ENCODE measurements around the gene AGAP1. TPM values are rescaled to one million over a fixed set of nuclear protein-coding genes. Genes with fewer than 3 reads are reported as not detected.
"Not testable (repeated sequence)": the region's sequence is repeated elsewhere in the genome, so short reads cannot be mapped to it uniquely, and the experiment has no call there.

AGAP1 gene
- total RNA-seq, 3 donors from 2014 or later, result 1.9 to 2.6 (median 2.1) TPM

DNA sequence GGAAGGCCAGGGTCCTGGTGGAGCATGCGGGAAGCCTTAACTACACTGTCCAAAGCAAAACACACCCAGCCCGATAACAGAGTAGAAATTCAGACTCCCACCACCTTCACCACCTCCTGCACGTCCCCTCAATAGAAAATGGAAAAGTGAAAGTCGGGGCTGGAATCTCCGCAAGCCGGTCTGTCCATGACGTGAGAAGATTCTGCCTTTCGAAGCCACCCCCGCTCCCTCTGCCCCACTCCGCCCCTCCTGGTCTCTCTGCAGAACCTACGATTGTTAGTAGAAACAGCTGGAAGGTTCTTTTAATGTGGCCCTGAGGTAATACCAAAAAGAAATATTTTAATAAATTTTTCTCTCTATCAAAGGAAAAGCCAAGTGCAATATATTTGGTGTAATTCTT is 558.0 kb downstream of the AGAP1 start:
- no peaks in the 10 kb centered on the region for H3K9me3 Mint-ChIP-seq
- peaks cover 16% of the 10 kb centered on the region for H3K27me3 Mint-ChIP-seq (ENCODE audit: low read depth)
- DNase-seq (no peak), ATAC-seq (no peak)
- no peak overlapping the region for H3K4me3 Mint-ChIP-seq
- peaks cover 5% of the 10 kb centered on the region for H3K4me1 Mint-ChIP-seq (ENCODE audit: low read depth)
- H3K36me3 Mint-ChIP-seq (ENCODE audit: insufficient read depth), result no peaks in the 10 kb centered on the region

GRCh38 chr2:236052206-236052605 is 558.4 kb downstream of the AGAP1 start:
- ATAC-seq (no peak), DNase-seq (no peak)
- Mint-ChIP-seq H3K9me3 (no peaks in the 10 kb centered on the region), H3K4me1 (ENCODE audit: low read depth) (peaks cover 5% of the 10 kb centered on the region), H3K4me3 (no peak overlapping the region), H3K27me3 (ENCODE audit: low read depth) (peaks cover 16% of the 10 kb centered on the region), H3K36me3 (ENCODE audit: insufficient read depth) (no peaks in the 10 kb centered on the region)

DNA sequence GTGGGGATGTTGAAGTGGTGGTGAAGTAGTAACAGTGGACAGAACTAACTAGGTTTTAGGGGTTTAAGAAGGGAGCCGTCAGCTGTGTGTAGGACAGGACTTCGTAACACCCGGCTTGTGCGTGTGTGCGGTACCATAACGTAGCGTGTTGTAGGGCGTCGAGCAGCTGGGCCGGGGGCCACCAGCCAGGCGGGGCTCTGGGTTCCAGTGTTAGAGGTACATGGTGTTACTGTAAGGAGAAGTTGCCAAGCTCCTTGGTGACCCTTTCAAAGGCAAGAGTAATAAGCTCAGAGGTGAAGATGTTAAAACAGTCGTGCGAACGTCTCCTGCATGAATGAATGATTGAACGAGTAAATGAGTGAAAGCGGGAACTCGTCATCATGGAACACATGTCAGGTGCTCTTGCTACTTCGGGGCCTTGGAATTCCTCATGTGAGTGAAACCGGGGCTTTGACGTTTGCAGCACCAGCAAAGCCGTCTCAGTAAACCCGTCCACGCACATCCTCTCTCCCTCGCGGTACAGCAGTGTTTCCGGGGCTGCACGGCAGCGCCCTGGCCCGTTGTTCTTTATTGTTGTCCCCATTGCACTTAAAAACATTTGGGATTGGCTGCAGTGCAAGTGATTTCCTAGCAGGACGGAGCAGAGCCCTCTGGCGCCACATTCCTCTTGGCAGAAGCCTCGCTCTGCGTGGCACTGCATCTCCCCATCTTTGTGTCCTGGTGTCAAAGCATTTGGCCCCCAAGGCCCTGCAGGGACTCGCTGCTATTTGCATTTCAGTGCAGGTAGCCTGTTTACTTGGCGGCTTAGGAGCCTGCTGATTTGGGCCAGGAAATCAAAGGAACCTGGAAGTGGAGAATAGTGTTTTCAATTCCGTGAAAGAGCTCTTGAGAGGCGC is 559.3 kb downstream of the AGAP1 start:
- Mint-ChIP-seq H3K4me1 (ENCODE audit: low read depth) (peaks cover 5% of the 10 kb centered on the region), H3K4me3 (no peak overlapping the region), H3K9me3 (peaks cover 2% of the 10 kb centered on the region), H3K27me3 (ENCODE audit: low read depth) (peaks cover 16% of the 10 kb centered on the region), H3K36me3 (ENCODE audit: insufficient read depth) (no peaks in the 10 kb centered on the region)
- ATAC-seq (no peak), DNase-seq (no peak)

GRCh38 chr2:236054125-236054524 is 560.3 kb downstream of the AGAP1 start:
- Mint-ChIP-seq H3K27me3 (ENCODE audit: low read depth) (peaks cover 16% of the 10 kb centered on the region), H3K4me3 (no peak overlapping the region), H3K9me3 (peaks cover 4% of the 10 kb centered on the region), H3K36me3 (ENCODE audit: insufficient read depth) (no peaks in the 10 kb centered on the region), H3K4me1 (ENCODE audit: low read depth) (peaks cover 5% of the 10 kb centered on the region)
- ATAC-seq, result no peak
- no peak for DNase-seq

GRCh38 chr2:236054621-236055305 is 560.9 kb downstream of the AGAP1 start:
- peaks cover 4% of the 10 kb centered on the region for H3K9me3 Mint-ChIP-seq
- peaks cover 3% of the 10 kb centered on the region for H3K4me1 Mint-ChIP-seq (ENCODE audit: low read depth)
- no peak overlapping the region for H3K4me3 Mint-ChIP-seq
- DNase-seq, result no peak
- H3K27me3 Mint-ChIP-seq (ENCODE audit: low read depth), result peaks cover 20% of the 10 kb centered on the region
- ATAC-seq, result no peak
- H3K36me3 Mint-ChIP-seq (ENCODE audit: insufficient read depth), result no peaks in the 10 kb centered on the region

DNA sequence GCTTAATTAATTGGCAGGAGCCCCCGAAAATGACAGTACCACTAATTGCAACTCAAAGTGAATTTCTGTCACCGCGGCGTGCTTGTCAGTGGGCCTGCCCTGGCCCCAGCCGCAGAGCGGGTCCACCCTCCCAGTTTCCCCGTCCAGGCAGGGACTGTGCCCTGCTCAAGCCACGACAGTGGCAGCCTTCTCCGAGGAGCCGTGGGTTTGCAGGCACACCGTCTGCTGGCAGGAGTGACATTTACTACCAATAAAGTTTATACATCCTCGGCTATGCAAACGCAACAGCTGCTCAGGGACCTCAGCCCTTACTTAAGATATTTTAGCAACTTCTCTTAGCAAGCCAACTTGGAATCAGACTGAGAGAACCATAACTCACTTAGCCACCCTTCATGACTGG is 561.6 kb downstream of the AGAP1 start:
- Mint-ChIP-seq H3K4me1 (ENCODE audit: low read depth) (no peaks in the 10 kb centered on the region), H3K27me3 (ENCODE audit: low read depth) (peaks cover 20% of the 10 kb centered on the region)

GRCh38 chr2:236056141-236056540 is 562.3 kb downstream of the AGAP1 start:
- Mint-ChIP-seq H3K27me3 (ENCODE audit: low read depth) (peaks cover 20% of the 10 kb centered on the region), H3K4me1 (ENCODE audit: low read depth) (no peaks in the 10 kb centered on the region), H3K9me3 (peaks cover 4% of the 10 kb centered on the region), H3K4me3 (no peak overlapping the region), H3K36me3 (ENCODE audit: insufficient read depth) (no peaks in the 10 kb centered on the region)
- no peak for ATAC-seq
- DNase-seq, result no peak

More for the DNA sequence above, 561.6 kb downstream of the AGAP1 start:
- Mint-ChIP-seq H3K9me3 (peaks cover 4% of the 10 kb centered on the region), H3K4me3 (no peak overlapping the region), H3K36me3 (ENCODE audit: insufficient read depth) (no peaks in the 10 kb centered on the region)
- ATAC-seq (no peak), DNase-seq (no peak)

DNA sequence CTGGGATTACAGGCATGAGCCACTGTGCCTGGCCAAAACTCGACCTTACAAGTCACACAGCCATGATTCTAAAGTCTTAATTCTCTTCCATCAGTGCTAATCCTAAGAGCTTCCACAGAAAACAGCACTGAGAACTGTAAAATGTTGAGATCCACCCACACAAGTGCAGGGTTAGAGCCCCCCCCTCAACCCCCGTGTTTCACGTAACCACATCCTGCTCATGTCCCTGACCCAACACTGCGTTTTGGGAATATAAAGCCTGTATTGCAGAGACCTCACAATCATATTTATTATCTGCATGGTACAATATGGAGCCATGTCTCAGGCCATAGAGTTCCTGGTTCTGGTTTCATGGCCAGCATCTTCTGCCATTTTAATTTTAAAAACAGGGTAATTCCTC is 563.5 kb downstream of the AGAP1 start:
- no peak overlapping the region for H3K4me3 Mint-ChIP-seq
- DNase-seq (no peak), ATAC-seq (no peak)
- H3K4me1 Mint-ChIP-seq (ENCODE audit: low read depth), result no peaks in the 10 kb centered on the region
- H3K27me3 Mint-ChIP-seq (ENCODE audit: low read depth), result peaks cover 20% of the 10 kb centered on the region
- H3K36me3 Mint-ChIP-seq (ENCODE audit: insufficient read depth), result no peaks in the 10 kb centered on the region
- H3K9me3 Mint-ChIP-seq, result peaks cover 4% of the 10 kb centered on the region

DNA sequence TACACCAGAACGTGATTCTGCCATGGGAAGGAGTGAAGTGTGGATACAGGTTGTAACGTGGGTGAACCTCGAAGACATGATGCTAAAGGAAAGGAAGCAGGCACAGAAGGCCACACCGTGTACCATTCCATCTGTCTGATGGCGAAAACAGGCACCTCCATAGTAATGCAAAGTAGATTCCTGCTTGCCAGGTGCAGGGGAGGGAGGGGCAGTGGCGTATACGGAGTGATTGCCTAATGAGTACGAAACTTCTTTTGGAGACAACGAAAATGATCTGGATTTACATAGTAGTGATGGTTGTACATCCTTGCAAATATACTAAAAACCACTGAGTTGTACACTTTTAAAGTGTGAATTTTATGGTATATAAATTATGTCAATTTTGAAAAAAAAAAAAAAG is 567.7 kb downstream of the AGAP1 start:
- Mint-ChIP-seq H3K4me3 (no peak overlapping the region), H3K9me3 (peaks cover 4% of the 10 kb centered on the region), H3K4me1 (ENCODE audit: low read depth) (no peaks in the 10 kb centered on the region), H3K27me3 (ENCODE audit: low read depth) (peaks cover 6% of the 10 kb centered on the region), H3K36me3 (ENCODE audit: insufficient read depth) (no peaks in the 10 kb centered on the region)
- ATAC-seq (no peak), DNase-seq (no peak)

- Mint-ChIP-seq H3K4me3 (no peak overlapping the region), H3K4me1 (ENCODE audit: low read depth) (no peaks in the 10 kb centered on the region)
- ATAC-seq, result no peak
Observed at GRCh38 chr2:236061899-236062298, 568.1 kb downstream of the AGAP1 start.

DNA sequence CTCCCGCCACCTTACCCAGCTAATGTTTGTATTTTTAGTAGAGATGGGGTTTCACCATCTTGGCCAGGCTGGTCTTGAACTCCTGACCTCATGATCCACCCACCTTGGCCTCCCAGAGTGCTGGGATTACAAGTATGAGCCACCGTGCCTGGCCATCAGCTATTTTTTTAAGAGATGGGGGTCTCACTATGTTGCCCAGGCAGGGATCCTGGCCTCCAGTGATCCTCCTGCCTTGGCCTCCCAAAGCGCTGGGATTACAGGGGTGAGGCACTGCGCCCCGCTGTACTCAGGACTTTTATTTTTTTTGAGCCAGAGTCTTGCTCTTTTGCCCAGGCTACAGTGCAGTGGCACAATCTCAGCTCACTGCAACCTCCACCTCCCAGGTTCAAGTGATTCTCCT is 569.0 kb downstream of the AGAP1 start:
- not testable (repeated sequence) for H3K9me3 Mint-ChIP-seq

More at GRCh38 chr2:236061899-236062298, 568.1 kb downstream of the AGAP1 start:
- DNase-seq, result no peak
- Mint-ChIP-seq H3K36me3 (ENCODE audit: insufficient read depth) (no peaks in the 10 kb centered on the region), H3K9me3 (peaks cover 4% of the 10 kb centered on the region), H3K27me3 (ENCODE audit: low read depth) (peaks cover 4% of the 10 kb centered on the region)

GRCh38 chr2:236063994-236064393 is 570.2 kb downstream of the AGAP1 start:
- Mint-ChIP-seq H3K4me1 (ENCODE audit: low read depth) (no peaks in the 10 kb centered on the region), H3K36me3 (ENCODE audit: insufficient read depth) (no peaks in the 10 kb centered on the region), H3K9me3 (no peaks in the 10 kb centered on the region), H3K27me3 (ENCODE audit: low read depth) (peaks cover 4% of the 10 kb centered on the region), H3K4me3 (no peak overlapping the region)
- DNase-seq, result no peak
- no peak for ATAC-seq

More for the DNA sequence above, 569.0 kb downstream of the AGAP1 start:
- not testable (repeated sequence) for H3K4me3 Mint-ChIP-seq; DNase-seq; H3K36me3 Mint-ChIP-seq (ENCODE audit: insufficient read depth); H3K4me1 Mint-ChIP-seq (ENCODE audit: low read depth); ATAC-seq; H3K27me3 Mint-ChIP-seq (ENCODE audit: low read depth)

DNA sequence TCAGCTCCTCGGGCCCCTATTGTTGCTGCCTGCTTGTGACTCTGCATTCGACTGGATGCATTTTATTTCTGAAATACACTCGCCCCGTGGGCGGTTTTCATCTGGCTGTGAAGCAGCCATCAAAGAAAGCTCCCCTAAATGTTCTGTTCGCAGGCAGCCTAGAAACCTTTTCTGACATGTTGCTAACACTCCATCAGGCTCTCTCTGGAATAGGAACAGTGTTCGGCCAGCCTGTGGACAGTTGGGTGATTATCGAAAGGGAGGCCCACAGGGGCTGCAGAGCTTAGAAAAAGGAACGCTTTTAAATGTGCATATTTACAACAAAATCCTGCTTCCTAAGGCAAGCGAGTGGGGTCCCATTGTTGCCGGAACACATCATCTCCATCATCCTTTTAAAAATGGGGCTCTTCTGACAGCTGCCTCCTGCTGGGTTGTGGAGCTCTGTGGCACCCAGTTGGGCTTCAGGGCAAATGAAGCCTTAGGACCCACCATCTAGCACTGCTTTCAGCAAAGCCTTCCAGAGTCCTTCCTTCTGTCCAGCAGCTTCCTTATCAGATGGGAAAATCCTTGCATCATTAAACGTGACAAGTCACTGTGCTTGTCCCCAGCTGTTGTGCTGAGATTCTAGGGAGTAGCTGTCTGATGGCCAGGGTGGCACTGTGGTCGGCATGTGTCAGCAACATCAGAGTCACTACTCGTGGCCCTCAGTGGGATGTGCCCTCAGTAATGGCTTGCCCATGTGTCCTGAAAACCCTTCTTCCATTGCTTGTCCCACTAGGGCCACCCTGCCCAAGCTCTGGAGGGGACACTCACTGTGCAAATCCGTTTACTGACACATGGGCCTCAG is 571.7 kb downstream of the AGAP1 start:
- ATAC-seq (no peak), DNase-seq (no peak)
- Mint-ChIP-seq H3K4me3 (no peak overlapping the region), H3K9me3 (no peaks in the 10 kb centered on the region), H3K27me3 (ENCODE audit: low read depth) (no peaks in the 10 kb centered on the region), H3K36me3 (ENCODE audit: insufficient read depth) (no peaks in the 10 kb centered on the region), H3K4me1 (ENCODE audit: low read depth) (no peaks in the 10 kb centered on the region)

DNA sequence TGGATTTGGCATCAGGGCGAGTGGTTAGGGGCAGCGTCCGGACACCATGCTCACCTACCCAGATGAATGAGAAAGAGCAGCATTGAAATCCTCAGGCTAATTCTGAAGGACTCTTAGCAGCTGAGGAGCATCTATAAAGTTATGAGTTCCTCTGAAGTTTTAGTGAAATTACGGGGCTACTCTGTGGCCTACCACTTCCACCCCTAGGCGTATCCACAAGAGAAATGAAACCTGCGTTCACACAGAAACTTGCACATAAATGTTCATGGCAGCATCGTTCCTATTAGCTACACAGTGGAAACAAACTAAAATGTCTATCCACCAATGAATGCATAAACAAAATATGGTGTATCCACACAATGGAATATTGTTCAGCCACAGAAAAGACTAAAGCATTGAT is 576.4 kb downstream of the AGAP1 start:
- no peak overlapping the region for H3K4me3 Mint-ChIP-seq
- DNase-seq (no peak), ATAC-seq (no peak)
- H3K4me1 Mint-ChIP-seq (ENCODE audit: low read depth), result no peaks in the 10 kb centered on the region
- H3K36me3 Mint-ChIP-seq (ENCODE audit: insufficient read depth), result no peaks in the 10 kb centered on the region
- no peaks in the 10 kb centered on the region for H3K9me3 Mint-ChIP-seq
- no peaks in the 10 kb centered on the region for H3K27me3 Mint-ChIP-seq (ENCODE audit: low read depth)
